GM21717 (cell line): ENCODE data around the gene CDKAL1.
"Not testable (repeated sequence)": the region's sequence is repeated elsewhere in the genome, so short reads cannot be mapped to it uniquely, and the experiment has no call there.

Experiments
- ATAC-seq: cut with Tn5 transposase; IDR thresholded peaks from one replicate; pipeline ENCODE4 v1.9.1; 2021; ENCODE audit warnings: mild to moderate bottlenecking, moderate library complexity; ENCODE audit not compliant: unreplicated experiment

The CDKAL1 gene

GRCh38 chr6:20589266-20589665 is 55.0 kb downstream of the CDKAL1 start:
- ATAC-seq, result no peak

DNA sequence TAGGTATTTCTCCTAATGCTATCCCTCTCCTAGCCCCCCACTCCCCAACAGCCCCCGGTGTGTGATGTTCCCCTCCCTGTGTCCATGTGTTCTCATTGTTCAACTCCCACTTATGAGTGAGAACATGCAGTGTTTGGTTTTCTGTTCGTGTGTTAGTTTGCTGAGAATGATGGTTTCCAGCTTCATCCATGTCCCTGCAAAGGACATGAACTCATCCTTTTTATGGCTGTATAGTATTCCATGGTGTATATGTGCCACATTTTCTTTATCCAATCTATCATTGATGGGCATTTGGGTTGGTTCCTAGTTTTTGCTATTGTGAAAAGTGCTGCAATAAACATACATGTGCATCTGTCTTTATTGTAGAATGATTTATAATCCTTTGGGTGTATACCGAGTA is 56.2 kb downstream of the CDKAL1 start:
- not testable (repeated sequence) for ATAC-seq

GRCh38 chr6:20594299-20594853 is 60.1 kb downstream of the CDKAL1 start:
- not testable (repeated sequence) for ATAC-seq

GRCh38 chr6:20599302-20600051 is 65.2 kb downstream of the CDKAL1 start:
- peak; percentile 76 for ATAC-seq

GRCh38 chr6:20600831-20601230 is 66.6 kb downstream of the CDKAL1 start:
- no peak for ATAC-seq

GRCh38 chr6:20604159-20604558 is 69.9 kb downstream of the CDKAL1 start:
- no peak for ATAC-seq

DNA sequence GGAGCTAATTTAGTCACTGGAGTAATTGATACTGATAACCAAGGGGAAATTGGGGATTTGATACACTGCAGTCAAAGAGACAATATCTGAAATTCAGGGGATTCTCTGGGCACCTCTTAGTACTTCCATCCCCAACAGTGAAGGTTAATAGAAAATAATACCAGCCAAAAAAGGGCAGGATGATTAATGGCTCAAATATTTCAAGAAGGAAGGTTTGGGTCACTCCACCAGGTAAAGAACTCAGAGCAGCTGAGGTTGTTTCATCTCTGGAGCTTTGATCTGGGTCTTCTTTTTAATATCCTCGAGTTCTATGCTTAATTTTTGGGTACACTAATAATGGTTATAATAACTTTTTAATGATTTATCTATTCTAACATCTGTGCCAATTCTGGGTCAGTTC is 70.8 kb downstream of the CDKAL1 start:
- no peak for ATAC-seq

- ATAC-seq, result no peak
Measured at GRCh38 chr6:20605581-20605980, 71.3 kb downstream of the CDKAL1 start.

GRCh38 chr6:20606831-20607230 is 72.6 kb downstream of the CDKAL1 start:
- ATAC-seq, result no peak

DNA sequence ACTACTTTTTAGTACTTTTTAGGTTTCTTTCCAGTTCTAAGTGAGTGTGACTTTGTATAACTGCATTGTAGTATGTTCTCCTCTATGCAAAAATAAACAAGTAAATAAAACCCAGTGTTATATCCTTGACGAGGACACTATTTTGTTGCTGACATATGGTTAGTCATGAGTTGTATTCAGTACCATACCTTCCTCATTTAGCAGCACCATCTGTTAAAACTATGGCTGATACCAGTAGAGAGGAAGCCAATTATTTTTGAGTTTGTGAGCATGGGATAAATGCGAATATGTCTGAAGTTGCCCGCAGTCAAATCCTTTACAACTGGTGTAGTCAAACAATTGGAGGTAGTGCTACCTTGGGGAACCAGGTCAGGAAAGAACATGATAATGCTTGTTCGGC is 74.1 kb downstream of the CDKAL1 start:
- ATAC-seq, result no peak

GRCh38 chr6:20608905-20609304 is 74.6 kb downstream of the CDKAL1 start:
- no peak for ATAC-seq

- ATAC-seq, result not testable (repeated sequence)
Measured at GRCh38 chr6:20609924-20610323, 75.7 kb downstream of the CDKAL1 start.

GRCh38 chr6:20610636-20611370 is 76.5 kb downstream of the CDKAL1 start:
- no peak for ATAC-seq

DNA sequence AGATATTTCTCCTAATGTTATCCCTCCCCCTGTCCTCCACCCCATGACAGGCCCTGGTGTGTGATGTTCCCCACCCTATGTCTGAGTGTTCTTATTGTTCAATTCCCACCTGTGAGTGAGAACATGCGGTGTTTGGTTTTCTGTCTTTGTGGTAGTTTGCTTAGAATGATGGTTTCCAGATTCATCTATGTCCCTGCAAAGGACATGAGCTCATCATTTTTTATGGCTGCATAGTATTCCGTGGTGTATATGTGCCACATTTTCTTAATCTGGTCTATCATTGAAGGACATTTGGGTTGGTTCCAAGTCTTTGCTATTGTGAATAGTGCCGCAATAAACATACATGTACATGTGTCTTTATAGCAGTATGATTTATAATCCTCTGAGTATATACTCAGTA is 83.3 kb downstream of the CDKAL1 start:
- ATAC-seq, result not testable (repeated sequence)

DNA sequence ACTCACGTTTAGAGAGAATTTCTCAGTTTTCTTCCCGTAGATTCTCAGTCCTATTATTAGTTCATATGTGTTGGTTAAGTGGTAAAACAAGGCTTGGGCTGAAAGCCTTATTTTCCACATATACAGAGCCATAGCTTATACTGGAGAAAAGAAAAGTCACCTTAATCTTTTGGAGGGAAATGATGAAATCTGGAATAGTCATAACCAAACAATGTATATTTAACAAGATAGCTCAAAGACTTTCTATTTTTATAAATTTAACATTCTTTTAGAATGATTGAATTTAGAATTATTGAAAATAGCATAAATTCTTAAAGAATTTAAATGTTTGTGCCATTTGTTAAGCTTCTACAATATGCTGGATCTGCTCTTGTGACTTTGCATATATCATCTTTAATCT is 85.8 kb downstream of the CDKAL1 start:
- no peak for ATAC-seq

DNA sequence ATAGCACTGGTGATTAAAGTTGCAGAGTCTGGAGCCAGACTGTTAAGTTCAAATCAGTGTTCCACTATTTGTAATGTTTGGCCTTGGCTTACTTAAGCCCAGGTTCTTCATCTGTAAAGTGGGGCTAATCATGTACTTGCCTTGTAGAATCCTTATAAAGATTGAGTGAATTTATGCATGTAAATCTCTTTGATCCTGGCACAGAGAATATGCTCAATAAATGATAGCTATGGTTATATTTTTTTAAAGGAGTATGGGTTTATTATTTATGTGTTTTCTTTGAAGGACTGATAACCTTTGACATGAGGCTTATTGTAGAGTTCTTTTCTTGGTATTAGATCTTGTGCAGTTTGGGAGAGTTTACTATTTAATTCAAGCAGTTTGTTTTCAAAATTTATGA is 89.5 kb downstream of the CDKAL1 start:
- no peak for ATAC-seq

- no peak for ATAC-seq
Measured at GRCh38 chr6:20626165-20626564, 91.9 kb downstream of the CDKAL1 start.

GRCh38 chr6:20629509-20629908 is 95.3 kb downstream of the CDKAL1 start:
- ATAC-seq, result no peak

- ATAC-seq, result no peak
Measured at GRCh38 chr6:20630136-20630535, 95.9 kb downstream of the CDKAL1 start.

GRCh38 chr6:20630617-20631548 is 96.6 kb downstream of the CDKAL1 start:
- no peak for ATAC-seq

GRCh38 chr6:20631549-20631924 is 97.3 kb downstream of the CDKAL1 start:
- ATAC-seq, result no peak
